Measurements from ENCODE around the gene LRMDA. TPM values are rescaled to one million over a fixed set of nuclear protein-coding genes. Genes with fewer than 3 reads are reported as not detected.

The LRMDA gene
- polyA plus RNA-seq, 3 donors: 39.8 to 59.6 (median 56.4) TPM

GRCh38 chr10:76491216-76491615, 1059.8 kb downstream of the LRMDA start:
- Histone ChIP-seq H3K27ac (ENCODE audit: low read depth in 1 of 2, low read length in 2 of 2) (no peak overlapping the region), H3K4me1 (ENCODE audit: control insufficient read depth in 1 of 2, insufficient read depth in 2 of 2, low read length in 2 of 2) (no peaks in the 10 kb centered on the region), H3K9ac (ENCODE audit: insufficient read depth, low read length, poor library complexity, severe bottlenecking) (no peak overlapping the region), H2AFZ (ENCODE audit: insufficient read depth, low read depth, low read length, poor library complexity, severe bottlenecking) (no peak overlapping the region), H3K9me3 (replicated peaks in 1 of 2; ENCODE audit: control insufficient read depth in 1 of 2, insufficient read depth in 1 of 2, low read length in 2 of 2) (peaks cover 6 to 8% of the 10 kb centered on the region in 2 donors), H3K36me3 (replicated peaks in 1 of 2; ENCODE audit: control insufficient read depth in 1 of 2, insufficient read depth in 2 of 2, low read length in 2 of 2) (no peaks in the 10 kb centered on the region), H3K27me3 (ENCODE audit: control insufficient read depth in 2 of 2, insufficient read depth in 2 of 2, low read length in 2 of 2) (no peaks in the 10 kb centered on the region), H4K20me1 (ENCODE audit: insufficient read depth, low read length) (no peaks in the 10 kb centered on the region), H3K4me3 (replicated peaks in 1 of 3; ENCODE audit: low read depth in 2 of 3, low read length in 3 of 3) (no peak overlapping the region), H3K79me2 (ENCODE audit: insufficient read depth, low read length) (no peaks in the 10 kb centered on the region), H3K4me2 (replicated peaks; ENCODE audit: extremely low read depth, low read length, poor library complexity, severe bottlenecking) (no peak overlapping the region)
- no peaks in the 10 kb centered on the region for H3K27me3 Mint-ChIP-seq (ENCODE audit: low read depth in 3 of 3)
- no peak overlapping the region for H3K27ac Mint-ChIP-seq
- peaks cover 6 to 20% (median 16%) of the 10 kb centered on the region in 7 donors for H3K9me3 Mint-ChIP-seq
- TF ChIP-seq, protein P1, sequence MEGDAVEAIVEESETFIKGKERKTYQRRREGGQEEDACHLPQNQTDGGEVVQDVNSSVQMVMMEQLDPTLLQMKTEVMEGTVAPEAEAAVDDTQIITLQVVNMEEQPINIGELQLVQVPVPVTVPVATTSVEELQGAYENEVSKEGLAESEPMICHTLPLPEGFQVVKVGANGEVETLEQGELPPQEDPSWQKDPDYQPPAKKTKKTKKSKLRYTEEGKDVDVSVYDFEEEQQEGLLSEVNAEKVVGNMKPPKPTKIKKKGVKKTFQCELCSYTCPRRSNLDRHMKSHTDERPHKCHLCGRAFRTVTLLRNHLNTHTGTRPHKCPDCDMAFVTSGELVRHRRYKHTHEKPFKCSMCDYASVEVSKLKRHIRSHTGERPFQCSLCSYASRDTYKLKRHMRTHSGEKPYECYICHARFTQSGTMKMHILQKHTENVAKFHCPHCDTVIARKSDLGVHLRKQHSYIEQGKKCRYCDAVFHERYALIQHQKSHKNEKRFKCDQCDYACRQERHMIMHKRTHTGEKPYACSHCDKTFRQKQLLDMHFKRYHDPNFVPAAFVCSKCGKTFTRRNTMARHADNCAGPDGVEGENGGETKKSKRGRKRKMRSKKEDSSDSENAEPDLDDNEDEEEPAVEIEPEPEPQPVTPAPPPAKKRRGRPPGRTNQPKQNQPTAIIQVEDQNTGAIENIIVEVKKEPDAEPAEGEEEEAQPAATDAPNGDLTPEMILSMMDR (IDR thresholded peaks at IDR 0.05): no peak
- intact Hi-C loops (cut with micrococcal nuclease): no loop called here
- no peaks in the 10 kb centered on the region for H3K4me1 Mint-ChIP-seq
- H3K36me3 Mint-ChIP-seq: peaks cover 3 to 7% of the 10 kb centered on the region in 2 donors
- no peak overlapping the region for H3K4me3 Mint-ChIP-seq
- DNase-seq: no peak

GRCh38 chr10:76492026-76492425, 1060.6 kb downstream of the LRMDA start:
- H3K9me3 ChIP-seq (replicated peaks in 1 of 2; ENCODE audit: control insufficient read depth in 1 of 2, insufficient read depth in 1 of 2, low read length in 2 of 2): peaks cover 5 to 6% of the 10 kb centered on the region in 2 donors
- WGBS (ENCODE audit: insufficient coverage): 94% methylated on average over 2 of the region's 3 CpGs
- H3K9me3 Mint-ChIP-seq: peaks cover 6 to 20% (median 16%) of the 10 kb centered on the region in 7 donors
- no peak overlapping the region for H3K27ac Mint-ChIP-seq
- no peak overlapping the region for H3K9ac ChIP-seq (ENCODE audit: insufficient read depth, low read length, poor library complexity, severe bottlenecking)
- no peak overlapping the region for H3K4me3 ChIP-seq (replicated peaks in 1 of 3; ENCODE audit: low read depth in 2 of 3, low read length in 3 of 3)
- H3K27ac ChIP-seq (ENCODE audit: low read depth in 1 of 2, low read length in 2 of 2): no peak overlapping the region
- no peaks in the 10 kb centered on the region for H3K27me3 Mint-ChIP-seq (ENCODE audit: low read depth in 3 of 3)
- H2AFZ ChIP-seq (ENCODE audit: insufficient read depth, low read depth, low read length, poor library complexity, severe bottlenecking): no peak overlapping the region
- H3K36me3 ChIP-seq (replicated peaks in 1 of 2; ENCODE audit: control insufficient read depth in 1 of 2, insufficient read depth in 2 of 2, low read length in 2 of 2): no peaks in the 10 kb centered on the region
- no peak overlapping the region for H3K4me2 ChIP-seq (replicated peaks; ENCODE audit: extremely low read depth, low read length, poor library complexity, severe bottlenecking)
- no peaks in the 10 kb centered on the region for H3K4me1 Mint-ChIP-seq
- DNase-seq: no peak
- H3K79me2 ChIP-seq (ENCODE audit: insufficient read depth, low read length): no peaks in the 10 kb centered on the region
- no peaks in the 10 kb centered on the region for H4K20me1 ChIP-seq (ENCODE audit: insufficient read depth, low read length)
- TF ChIP-seq, protein P1 (IDR thresholded peaks at IDR 0.05): no peak
- H3K27me3 ChIP-seq (ENCODE audit: control insufficient read depth in 2 of 2, insufficient read depth in 2 of 2, low read length in 2 of 2): no peaks in the 10 kb centered on the region
- H3K36me3 Mint-ChIP-seq: peaks cover 3 to 7% of the 10 kb centered on the region in 2 donors
- intact Hi-C loops (cut with micrococcal nuclease): no loop called here
- H3K4me1 ChIP-seq (ENCODE audit: control insufficient read depth in 1 of 2, insufficient read depth in 2 of 2, low read length in 2 of 2): no peaks in the 10 kb centered on the region
- no peak overlapping the region for H3K4me3 Mint-ChIP-seq

Measured in CD14-positive monocyte (primary cell).